Endothelial cell of umbilical vein (primary cell): ENCODE measurements around the gene COL28A1.
A peak's percentile ranks its signal among the peaks of the same experiment; 100 is the strongest.

Source experiments
- EZH2 ChIP-seq: IDR thresholded peaks from 2 replicates; pipeline ENCODE4 v1.6.1; 2012; ENCODE audit warnings: borderline replicate concordance, low read depth, mild to moderate bottlenecking, moderate library complexity, low read length, inconsistent platforms; ENCODE audit not compliant: severe bottlenecking
- FOS ChIP-seq: IDR thresholded peaks from 2 replicates; pipeline ENCODE4 v1.6.1; 2011; ENCODE audit warnings: mild to moderate bottlenecking, low read length, moderate library complexity, borderline replicate concordance; ENCODE audit not compliant: insufficient read depth
- GATA2 ChIP-seq: IDR thresholded peaks from 2 replicates; pipeline ENCODE4 v1.7.0; 2011; ENCODE audit warnings: low read depth, mild to moderate bottlenecking, moderate library complexity, mixed read lengths, low read length; ENCODE audit not compliant: insufficient read length, insufficient read depth
- JUN ChIP-seq: IDR thresholded peaks from 2 replicates; pipeline ENCODE4 v1.6.1; 2011; ENCODE audit warnings: borderline replicate concordance, low read depth; ENCODE audit not compliant: insufficient read length, insufficient read depth
- MYC ChIP-seq: IDR thresholded peaks from one replicate; pipeline ENCODE4 v1.6.1; 2011; ENCODE audit warnings: mild to moderate bottlenecking, low read depth, low read length
- POLR2A ChIP-seq: IDR thresholded peaks from 2 replicates; pipeline ENCODE4 v1.6.1; 2012; ENCODE audit warnings: low read depth, mild to moderate bottlenecking, control low read depth, low read length
- POLR2AphosphoS5 ChIP-seq: IDR thresholded peaks from 2 replicates; pipeline ENCODE4 v1.6.1; 2012; ENCODE audit warnings: low read depth, mild to moderate bottlenecking, control low read depth, low read length, moderate library complexity; ENCODE audit not compliant: insufficient read depth
- TF ChIP-seq, protein P1 (sequence below), 2 donors: IDR thresholded peaks; 1 replicate in 1 of 2; 2 replicates in 1 of 2; pipeline ENCODE4 v1.5.1; 2011; ENCODE audit warnings: low read length in 2 of 2, mild to moderate bottlenecking in 2 of 2, moderate library complexity in 2 of 2, control low read depth in 1 of 2, inconsistent platforms in 1 of 2, low read depth in 1 of 2; ENCODE audit not compliant: insufficient read depth in 1 of 2; ENCODE audit errors: extremely low read depth in 1 of 2
- TF ChIP-seq, protein P2 (sequence below): IDR thresholded peaks from 2 replicates; pipeline ENCODE4 v1.6.1; 2011; ENCODE audit not compliant: insufficient read depth, insufficient read length

DNA sequence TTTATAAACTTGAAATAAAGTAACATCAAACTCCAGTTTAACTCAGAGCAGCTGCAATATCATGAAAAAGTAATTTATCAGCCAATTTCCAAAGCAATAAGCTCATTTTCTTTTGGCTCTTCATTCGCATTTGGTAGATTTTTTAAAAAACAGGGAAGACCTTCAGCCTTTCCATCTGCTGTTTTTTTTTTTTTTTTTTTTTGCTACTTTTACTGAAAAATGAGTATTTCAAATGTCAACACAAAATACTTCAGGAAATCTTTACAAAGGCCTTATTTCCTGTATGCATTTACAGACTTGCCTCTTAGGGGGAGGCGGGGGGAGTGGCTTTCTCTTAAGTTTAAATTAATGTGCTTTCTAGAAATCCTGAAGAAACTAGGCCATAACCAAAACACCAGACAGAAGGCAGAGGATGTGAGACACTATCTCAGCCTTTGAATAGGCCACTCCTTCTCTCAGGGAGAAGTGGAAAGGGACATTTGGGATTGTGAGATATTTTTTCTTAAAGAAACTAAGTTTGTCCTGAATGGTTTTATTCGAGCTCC lies 91.8 kb downstream of the COL28A1 start:
- TF ChIP-seq, protein P1, sequence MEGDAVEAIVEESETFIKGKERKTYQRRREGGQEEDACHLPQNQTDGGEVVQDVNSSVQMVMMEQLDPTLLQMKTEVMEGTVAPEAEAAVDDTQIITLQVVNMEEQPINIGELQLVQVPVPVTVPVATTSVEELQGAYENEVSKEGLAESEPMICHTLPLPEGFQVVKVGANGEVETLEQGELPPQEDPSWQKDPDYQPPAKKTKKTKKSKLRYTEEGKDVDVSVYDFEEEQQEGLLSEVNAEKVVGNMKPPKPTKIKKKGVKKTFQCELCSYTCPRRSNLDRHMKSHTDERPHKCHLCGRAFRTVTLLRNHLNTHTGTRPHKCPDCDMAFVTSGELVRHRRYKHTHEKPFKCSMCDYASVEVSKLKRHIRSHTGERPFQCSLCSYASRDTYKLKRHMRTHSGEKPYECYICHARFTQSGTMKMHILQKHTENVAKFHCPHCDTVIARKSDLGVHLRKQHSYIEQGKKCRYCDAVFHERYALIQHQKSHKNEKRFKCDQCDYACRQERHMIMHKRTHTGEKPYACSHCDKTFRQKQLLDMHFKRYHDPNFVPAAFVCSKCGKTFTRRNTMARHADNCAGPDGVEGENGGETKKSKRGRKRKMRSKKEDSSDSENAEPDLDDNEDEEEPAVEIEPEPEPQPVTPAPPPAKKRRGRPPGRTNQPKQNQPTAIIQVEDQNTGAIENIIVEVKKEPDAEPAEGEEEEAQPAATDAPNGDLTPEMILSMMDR (IDR thresholded peaks at IDR 0.05; ENCODE audit: extremely low read depth in 1 of 2, insufficient read depth in 1 of 2, low read depth in 1 of 2, low read length in 2 of 2): no peak
- TF ChIP-seq EZH2: no peak
- TF ChIP-seq, protein P2, sequence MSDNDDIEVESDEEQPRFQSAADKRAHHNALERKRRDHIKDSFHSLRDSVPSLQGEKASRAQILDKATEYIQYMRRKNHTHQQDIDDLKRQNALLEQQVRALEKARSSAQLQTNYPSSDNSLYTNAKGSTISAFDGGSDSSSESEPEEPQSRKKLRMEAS: no peak
- TF ChIP-seq POLR2A: no peak
- TF ChIP-seq POLR2AphosphoS5: no peak
- no peak for TF ChIP-seq GATA2
- TF ChIP-seq FOS: peak; percentile 14
- TF ChIP-seq JUN: no peak
- no peak for TF ChIP-seq MYC
